HG03135 (cell line): ENCODE data around the gene THRAP3.
"Not testable (repeated sequence)": the region's sequence is repeated elsewhere in the genome, so short reads cannot be mapped to it uniquely, and the experiment has no call there.

Experiments used
- ATAC-seq: cut with Tn5 transposase; IDR thresholded peaks from one replicate; pipeline ENCODE4 v1.9.1; 2021; ENCODE audit warnings: mild to moderate bottlenecking, moderate library complexity; ENCODE audit not compliant: unreplicated experiment

Gene THRAP3, protein sequence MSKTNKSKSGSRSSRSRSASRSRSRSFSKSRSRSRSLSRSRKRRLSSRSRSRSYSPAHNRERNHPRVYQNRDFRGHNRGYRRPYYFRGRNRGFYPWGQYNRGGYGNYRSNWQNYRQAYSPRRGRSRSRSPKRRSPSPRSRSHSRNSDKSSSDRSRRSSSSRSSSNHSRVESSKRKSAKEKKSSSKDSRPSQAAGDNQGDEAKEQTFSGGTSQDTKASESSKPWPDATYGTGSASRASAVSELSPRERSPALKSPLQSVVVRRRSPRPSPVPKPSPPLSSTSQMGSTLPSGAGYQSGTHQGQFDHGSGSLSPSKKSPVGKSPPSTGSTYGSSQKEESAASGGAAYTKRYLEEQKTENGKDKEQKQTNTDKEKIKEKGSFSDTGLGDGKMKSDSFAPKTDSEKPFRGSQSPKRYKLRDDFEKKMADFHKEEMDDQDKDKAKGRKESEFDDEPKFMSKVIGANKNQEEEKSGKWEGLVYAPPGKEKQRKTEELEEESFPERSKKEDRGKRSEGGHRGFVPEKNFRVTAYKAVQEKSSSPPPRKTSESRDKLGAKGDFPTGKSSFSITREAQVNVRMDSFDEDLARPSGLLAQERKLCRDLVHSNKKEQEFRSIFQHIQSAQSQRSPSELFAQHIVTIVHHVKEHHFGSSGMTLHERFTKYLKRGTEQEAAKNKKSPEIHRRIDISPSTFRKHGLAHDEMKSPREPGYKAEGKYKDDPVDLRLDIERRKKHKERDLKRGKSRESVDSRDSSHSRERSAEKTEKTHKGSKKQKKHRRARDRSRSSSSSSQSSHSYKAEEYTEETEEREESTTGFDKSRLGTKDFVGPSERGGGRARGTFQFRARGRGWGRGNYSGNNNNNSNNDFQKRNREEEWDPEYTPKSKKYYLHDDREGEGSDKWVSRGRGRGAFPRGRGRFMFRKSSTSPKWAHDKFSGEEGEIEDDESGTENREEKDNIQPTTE

DNA sequence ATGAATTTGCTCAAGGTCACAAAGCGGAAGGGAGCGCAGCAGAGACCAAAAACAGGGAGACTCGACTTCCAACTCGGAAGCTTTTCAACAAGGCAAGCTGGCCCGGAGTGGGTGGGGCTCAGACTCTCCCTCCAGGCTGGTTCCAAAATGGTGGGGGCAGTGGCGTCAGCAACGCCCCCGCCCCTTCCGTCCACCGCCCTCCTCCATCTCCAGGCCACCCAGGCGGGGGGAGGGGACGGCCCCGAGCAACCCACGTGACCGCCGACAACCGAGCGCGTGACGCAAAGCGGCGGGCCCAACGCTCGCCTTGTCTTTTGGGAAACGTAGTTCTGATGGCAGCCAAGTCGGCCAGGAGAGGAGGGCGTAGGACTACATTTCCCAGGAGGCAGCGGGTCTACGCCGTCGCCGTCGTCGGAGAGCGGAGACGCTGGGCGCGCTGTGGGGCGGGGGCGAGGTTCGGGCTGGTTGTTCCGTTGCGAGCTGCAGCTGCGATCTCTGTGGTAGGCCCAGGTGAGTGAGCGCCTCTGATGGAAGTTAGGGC is at the start of gene THRAP3:
THRAP3 (plus strand) TSS at position 448 of the 541 bp plus-strand sequence. CDS start 58,121 bp downstream, outside the sequence.
- ATAC-seq = peak; percentile 91

DNA sequence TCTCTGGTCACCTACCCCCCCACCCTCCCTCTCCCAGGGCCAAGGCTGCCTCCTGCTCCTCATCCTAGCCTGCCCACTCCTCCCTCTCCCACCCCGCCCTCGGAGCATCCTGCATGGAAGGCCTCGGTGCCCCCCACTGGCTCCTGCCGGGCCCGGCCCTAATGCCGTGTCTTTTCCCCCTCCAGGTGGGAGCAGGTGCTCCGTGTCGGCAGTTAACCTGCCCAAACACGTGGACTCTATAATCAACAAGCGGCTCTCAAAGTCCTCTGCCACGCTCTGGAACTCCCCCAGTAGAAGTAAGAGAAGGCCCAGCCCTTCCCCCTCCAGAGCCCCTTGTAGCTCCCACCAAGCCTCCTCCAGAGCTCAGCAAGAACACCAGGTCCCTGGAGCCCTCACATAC is 49.5 kb upstream of the THRAP3 start:
- no peak for ATAC-seq

DNA sequence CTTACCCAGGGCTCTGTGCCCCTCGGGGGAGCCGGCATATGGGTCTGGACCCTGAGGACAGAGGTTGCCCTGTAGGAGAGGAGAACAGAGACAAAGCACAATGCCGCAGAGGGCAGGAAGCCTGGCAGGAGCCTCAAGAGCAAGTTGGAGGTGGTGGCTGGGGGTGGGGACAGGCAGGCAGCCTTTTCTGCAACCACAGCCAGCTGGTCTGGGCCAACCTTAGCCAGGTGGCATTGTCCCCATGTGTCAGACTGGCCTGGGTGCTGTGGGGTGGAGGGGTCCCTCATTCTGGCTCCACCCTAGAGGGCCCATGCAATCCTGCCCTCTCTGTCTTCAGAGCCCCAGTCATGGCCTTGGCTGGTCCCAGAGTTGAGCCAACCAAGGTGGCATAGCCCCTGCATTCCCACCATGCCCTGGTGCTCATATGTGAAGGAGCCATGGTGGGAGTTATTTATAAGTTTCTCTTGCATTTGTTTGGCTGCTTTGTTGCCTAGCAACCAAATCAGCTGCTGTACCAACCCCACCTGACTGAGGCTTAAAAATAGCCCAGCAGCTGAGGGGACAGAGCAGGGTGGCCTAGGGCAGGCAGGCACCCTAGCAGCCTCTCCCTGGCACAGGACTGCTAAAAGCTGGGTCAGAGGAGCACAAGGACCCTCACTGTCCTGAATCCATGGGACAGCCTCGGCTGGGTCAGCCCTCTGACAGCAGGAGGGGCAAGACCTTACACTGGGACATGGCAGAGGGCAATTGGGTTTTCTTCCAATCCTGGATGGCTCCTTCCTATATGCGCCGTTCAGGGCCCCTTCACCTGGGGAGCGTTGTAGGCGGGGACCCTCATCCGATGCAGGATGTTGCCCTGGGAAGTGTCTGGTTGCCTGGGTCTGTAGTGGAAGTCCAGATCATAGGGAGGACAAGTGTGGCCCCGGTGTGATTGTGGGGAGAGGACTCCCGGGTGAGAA is 48.8 kb upstream of the THRAP3 start:
- ATAC-seq = no peak

DNA sequence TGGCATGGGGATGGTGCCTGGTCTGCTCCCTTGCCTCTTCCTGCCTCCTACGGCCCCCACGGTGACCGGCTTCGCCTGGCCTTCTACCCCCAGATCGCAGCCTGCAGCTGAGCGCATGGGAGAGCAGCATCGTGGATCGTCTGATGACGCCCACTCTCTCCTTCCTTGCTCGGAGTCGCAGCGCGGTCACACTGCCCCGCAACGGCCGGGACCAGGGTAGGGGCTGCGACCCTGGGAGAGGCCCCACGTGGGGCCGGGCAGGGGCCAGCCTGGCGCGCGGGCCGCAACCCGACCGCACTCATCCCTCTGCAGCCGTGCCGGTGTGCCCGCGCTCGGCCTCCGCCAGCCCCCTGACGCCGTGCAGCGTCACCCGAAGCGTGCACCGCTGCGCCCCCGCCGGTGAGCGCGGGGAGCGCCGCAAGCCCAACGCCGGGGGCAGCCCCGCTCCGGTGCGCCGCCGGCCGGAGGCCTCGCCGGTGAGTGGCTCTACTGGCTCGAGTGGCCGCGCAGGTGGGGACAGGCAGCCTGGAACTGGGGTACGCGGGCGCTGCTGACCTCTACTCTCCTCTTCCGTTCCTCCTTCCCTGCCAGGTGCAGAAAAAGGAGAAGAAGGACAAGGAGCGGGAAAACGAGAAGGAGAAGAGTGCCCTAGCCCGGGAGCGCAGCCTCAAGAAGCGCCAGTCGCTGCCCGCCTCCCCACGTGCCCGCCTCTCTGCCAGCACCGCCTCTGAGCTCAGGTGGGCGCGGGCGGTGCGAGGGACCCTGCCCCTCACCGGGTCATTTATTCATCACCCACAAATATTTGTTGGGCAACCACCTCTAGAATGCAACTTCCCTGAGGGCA is 47.9 kb upstream of the THRAP3 start:
- no peak for ATAC-seq

DNA sequence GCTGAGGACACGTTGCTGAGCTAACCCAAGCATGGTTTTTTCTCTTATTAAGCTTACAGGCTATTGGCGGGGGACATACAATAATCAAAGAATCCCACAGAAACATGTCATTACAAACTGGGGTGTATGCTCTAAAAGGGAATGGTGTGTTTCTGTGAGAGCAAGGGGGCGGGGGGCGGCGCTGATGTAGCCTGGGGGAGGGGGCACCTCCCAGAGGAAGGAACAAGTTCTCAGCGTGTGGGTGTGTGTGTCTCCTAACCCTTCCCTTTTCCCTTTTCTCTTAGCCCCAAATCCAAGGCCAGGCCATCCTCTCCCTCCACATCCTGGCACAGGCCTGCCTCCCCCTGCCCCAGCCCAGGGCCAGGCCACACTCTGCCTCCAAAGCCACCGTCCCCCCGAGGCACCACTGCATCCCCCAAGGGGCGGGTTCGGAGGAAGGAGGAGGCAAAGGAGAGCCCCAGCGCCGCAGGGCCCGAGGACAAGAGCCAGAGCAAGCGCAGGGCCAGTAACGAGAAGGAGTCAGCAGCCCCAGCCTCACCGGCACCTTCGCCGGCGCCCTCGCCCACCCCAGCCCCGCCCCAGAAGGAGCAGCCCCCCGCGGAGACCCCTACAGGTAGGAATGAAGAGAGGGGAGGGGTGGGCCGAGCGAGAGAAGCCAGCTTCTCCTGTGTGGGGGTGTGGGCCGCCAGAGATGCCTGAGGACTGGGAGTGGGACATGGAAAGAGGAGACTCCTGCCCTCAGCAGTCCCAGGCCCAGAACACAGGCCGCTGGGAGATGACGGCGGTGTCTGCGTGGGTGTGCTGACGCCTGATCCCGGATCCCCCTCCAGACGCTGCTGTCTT is 46.4 kb upstream of the THRAP3 start:
- ATAC-seq = no peak

DNA sequence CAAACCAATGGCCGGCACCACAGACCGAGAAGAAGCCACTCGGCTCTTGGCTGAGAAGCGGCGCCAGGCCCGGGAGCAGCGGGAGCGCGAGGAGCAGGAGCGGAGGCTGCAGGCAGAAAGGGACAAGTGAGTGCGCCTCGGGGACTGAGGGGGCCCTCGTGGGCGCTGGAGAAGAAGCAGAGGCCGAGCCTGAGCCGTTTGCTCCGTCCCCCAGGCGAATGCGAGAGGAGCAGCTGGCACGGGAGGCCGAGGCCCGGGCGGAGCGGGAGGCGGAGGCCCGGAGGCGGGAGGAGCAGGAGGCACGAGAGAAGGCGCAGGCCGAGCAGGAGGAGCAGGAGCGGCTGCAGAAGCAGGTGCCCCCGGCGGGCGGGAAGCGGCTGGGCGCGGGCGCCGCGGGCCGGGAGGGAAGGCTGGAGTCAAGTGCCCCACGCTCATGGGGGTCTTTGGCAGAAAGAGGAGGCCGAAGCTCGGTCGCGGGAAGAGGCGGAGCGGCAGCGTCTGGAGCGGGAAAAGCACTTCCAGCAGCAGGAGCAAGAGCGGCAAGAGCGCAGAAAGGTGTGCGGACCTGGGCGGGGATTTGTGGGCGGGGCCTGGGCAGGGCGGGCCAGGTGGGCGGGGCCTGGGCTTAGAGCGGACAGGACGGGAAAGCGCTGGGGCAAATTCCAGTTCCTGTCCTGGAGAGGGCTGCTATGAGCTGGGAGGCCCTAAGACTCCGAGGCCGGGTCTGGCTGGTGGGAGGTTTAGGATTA is 45.6 kb upstream of the THRAP3 start:
- ATAC-seq = no peak

DNA sequence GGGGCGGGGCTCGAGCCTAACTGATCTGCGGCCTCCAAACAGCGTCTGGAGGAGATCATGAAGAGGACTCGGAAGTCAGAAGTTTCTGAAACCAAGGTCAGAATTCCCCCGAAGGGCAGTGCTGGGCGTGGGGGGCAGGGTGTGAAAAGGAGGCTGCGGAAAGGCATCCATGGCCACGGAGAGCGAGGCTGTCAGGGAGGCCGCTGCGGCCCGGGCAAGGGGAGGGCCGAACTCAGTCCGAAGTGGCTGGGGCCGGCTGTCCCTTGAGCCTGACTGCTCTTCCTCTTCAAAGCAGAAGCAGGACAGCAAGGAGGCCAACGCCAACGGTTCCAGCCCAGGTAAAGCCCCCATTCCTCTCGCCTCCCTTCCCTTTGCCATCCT is 45.0 kb upstream of the THRAP3 start:
- no peak for ATAC-seq

DNA sequence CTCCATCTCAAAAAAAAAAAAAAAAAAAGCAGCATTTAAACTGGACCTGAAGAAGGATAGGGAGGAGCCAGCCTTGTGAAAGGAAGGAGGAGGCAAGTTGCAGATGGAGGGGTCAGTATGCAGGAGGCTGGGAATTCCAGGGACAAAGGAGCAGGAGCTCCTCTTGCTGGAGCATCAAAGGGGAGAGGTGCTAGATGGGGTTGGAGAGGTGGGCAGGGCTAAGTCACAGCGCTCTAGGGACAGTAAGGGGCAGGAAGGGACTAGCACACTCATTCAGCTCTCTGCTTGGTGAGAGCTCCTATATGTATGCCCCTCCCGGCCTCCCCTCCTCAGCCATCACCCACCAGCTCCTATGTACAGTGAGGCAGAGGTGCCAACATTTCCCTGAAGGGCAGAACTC is 41.5 kb upstream of the THRAP3 start:
- no peak for ATAC-seq

DNA sequence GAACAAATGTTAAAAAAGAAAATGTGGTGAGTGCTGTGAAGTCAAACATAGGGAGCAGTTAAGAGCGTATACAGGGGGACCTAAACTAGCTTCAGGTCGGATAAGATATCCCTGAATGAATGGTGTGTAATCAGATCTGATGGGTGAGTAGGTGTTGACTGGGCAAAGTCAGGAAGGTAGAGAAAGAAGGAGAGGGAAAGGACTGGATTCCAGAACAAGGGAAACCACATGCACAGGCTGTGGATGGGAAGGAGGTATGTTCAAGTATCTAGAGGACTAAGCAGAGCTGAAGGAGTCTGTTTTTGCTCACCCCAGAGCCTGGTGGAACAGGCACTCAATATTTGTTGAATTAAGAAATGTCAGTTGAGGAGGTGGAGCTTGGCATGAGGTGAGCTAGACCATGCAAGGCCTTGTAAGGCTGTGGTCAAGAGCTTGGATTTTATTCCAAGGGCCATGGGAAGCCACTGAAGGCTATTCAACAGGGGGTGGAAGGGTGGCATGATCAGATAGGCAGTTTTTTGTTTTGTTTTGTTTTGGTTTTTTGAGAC is 40.9 kb upstream of the THRAP3 start:
- ATAC-seq = no peak

DNA sequence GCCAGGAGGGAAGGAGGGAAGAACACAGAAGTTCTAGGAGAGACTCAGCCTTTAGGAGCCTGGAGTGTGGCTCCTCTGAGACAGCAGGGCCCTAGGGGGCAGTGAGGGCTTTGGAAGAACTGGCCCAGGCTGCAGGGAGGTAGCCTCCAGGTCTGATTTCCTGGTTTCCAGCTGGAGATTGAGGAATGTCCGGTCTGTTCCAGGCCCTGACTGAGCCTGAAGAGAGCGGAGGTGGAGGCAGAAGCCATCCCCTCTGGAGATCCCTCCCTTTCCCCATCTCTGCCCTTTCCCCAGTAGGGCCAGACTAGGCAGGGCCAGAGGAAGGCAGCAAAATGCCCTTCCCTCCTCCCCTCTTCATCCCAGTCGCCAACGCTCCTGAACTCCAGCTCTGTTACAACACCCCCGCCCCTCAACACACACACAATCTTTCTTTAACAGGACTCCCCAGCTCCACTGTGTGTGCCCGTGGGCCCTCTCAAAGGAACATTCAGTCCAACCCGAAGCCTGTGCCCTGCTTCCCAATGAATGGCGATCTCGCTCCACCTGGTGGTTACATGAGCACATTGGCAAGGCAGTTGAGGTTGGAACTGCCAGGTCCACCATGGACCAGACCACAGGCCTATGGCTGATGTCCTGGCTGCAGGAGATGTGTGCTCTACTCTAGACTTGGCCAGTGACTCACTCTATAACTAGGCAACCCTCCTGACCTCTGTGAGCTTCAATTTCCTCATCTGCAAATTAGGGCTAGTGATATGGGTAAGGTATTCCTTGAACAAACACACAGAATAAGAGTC is 36.2 kb upstream of the THRAP3 start:
- peak; percentile 74 for ATAC-seq

DNA sequence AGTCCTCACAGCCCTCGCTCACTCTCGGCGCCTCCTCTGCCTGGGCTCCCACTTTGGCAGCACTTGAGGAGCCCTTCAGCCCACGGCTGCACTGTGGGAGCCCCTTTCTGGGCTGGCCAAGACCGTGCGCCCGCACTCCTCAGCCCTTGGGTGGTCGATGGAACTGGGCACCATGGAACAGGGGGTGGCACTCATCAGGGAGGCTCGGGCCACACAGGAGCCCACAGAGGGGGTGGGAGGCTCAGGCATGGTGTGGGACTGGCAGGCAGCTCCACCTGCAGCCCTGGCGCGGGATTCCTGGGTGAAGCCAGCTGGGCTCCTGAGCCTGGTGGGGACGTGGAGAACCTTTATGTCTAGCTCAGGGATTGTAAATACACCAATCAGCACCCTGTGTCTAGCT is 27.4 kb upstream of the THRAP3 start:
- ATAC-seq = not testable (repeated sequence)

DNA sequence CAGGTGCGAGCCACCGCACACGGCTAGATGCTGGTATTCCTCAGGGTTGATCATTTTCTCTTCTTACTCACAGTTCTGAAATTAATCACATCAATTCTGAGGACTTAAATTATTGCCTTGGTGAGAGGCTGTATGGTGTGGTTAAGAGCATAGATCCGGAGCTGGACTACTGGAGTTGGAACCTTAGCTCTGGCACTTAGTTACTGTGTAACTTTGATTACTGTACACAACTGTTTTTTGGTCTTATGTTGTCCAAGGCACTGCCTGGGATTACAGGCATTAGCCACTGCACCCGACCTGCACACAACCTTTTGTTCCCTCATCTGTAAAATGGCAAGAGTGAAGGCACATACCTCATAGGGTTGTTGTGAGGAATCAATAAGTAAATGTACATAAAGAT is 25.6 kb upstream of the THRAP3 start:
- ATAC-seq = no peak

DNA sequence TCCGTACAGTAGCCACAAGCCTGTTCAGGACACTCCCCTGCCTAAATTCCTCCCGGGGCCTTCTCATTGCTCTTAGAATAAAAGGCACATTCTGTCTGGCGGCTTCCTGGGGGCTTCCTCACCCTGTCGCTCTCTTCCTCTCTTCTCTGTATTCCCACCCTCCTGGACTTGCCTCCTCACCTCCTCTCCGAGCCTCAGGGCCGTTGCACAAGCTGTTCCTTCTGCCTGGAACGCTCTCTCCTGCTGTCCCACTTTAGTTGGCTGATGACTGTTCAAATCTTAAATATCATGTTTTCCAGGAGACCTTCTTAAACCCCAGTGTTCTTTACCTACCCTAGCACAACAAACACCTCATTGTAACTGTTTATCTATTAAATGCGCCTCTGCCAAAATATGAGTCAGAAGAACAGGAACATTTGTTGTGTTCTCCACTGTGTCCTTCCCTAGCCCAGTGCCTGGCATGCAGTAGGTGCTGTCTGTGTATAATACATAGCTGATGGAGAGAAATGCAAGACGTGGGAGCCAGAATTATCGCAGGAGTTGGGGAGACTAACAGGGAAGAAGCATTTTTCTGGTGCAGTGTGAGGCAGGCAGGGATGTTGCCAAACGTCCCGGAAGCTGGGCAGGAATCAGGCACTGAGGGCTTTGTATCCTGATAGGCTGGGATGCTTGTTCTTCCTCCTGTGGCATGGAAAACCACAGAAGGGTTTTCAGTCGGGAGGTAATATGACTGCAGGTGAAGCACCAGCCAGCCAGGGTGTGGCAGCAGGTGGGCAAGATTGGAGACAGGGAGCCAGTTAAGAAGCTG is 24.1 kb upstream of the THRAP3 start:
- no peak for ATAC-seq

DNA sequence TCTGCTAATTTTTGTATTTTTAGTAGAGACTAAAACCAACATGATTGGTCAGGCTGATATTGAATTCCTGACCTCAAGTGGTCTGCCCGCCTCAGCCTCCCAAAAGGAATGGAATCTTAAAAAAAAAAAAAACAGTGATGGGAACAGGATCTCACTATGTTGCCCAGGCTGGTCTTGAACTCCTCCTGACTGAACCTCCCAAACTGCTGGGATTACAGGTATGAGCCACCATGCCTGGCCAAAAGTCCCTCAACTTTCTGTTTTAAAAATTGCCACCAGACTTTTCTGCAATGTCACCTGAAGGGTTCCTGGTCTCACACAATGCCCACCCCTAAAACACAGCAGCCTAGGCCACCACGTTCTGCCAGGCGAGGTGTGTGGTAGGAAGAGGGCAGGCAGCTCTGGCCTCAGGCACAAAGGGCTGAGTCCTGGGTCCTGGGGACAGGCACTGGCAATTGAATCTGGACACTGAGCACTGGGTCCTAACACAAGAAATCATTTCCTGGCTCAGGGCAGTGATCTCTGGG is 21.2 kb upstream of the THRAP3 start:
- ATAC-seq = no peak

DNA sequence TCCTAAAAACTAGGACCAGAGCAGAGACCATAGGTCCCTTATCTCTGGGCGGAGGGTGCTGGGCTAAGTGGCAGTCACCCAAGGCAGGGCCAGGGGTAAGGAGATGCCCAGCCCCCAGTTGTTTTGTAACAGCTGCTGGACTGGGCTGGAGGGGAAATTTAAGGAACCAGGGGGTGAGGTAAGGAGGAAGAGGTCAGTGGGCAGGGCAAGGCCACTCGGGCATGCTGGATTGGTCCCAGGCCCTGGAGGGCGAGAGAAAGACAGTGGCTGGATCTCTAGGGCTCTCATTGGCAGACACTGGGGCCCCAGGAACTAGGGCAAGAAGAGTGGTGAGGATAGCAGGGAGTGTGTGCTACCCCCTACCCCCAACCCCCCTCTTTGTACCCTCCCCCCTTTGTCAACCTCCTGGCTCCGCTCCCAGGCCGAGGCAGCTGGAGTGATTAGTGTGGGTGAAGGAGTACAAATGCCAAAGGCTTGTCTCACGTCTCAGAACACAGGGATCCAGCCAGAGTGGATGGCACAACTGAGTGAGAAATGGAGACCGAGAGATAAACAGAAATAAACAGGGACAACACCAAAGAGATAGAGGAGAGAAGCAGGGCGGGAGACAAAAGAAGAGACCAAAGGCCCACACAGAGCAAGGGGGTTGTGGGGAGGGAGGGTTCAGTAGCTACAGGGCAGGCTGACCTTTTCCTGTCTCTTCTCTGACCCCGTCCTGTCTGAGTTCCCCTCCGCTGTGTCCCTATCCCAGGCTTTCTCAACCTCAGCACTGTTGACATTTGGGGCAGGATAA is 20.5 kb upstream of the THRAP3 start:
- ATAC-seq = no peak
